Large intestine (tissue), 1 donor: ENCODE data around the gene PDE6C. TPM values are rescaled to one million over a fixed set of nuclear protein-coding genes. Genes with fewer than 3 reads are reported as not detected.

Source experiments
- polyA plus RNA-seq: library from polyadenylated mRNA; unstranded; fragments of 120-200 nt; gene quantifications from one replicate; pipeline ENCODE4 v1.2.1, GENCODE V29; 2013

PDE6C gene
- polyA plus RNA-seq, 1 donor = 0.55 TPM

Other genes with a start within 250 kb of the PDE6C start
- gene MYOF, start 130.2 kb upstream of the PDE6C start, polyA plus RNA-seq = 31.6 TPM
- gene CEP55, start 115.9 kb upstream of the PDE6C start, polyA plus RNA-seq = 6.8 TPM
- gene FFAR4, start 45.9 kb upstream of the PDE6C start, polyA plus RNA-seq = 0.51 TPM
- gene RBP4, start 11.3 kb upstream of the PDE6C start, polyA plus RNA-seq = 33.9 TPM
- 25.8 TPM for gene FRA10AC1, start 90.1 kb downstream of the PDE6C start, polyA plus RNA-seq
- gene LGI1, start 145.4 kb downstream of the PDE6C start, polyA plus RNA-seq = 3.4 TPM